Stimulated activated CD4-positive, alpha-beta T cell treated with anti-CD3 and anti-CD28 coated beads, Interleukin-15, amount 100 ng/mL, for 24 hours (primary cell): Measurements from ENCODE around the gene IGF2BP1.
"Not testable (repeated sequence)": the region's sequence is repeated elsewhere in the genome, so short reads cannot be mapped to it uniquely, and the experiment has no call there.

Source experiments
- DNase-seq: peaks from one replicate; pipeline ENCODE4 v3.0.0-alpha.2; 2020

The IGF2BP1 gene

GRCh38 chr17:48996722-48997102 is 473 bp upstream of the IGF2BP1 start:
- DNase-seq = no peak

GRCh38 chr17:48997827-48998586 is 822 bp downstream of the IGF2BP1 start:
- peak; percentile 16 for DNase-seq

GRCh38 chr17:48998587-48999440 is 1.6 kb downstream of the IGF2BP1 start:
- DNase-seq = no peak

GRCh38 chr17:49000943-49001342 is 3.8 kb downstream of the IGF2BP1 start:
- no peak for DNase-seq

- no peak for DNase-seq
These were observed 4.5 kb downstream of the IGF2BP1 start for GRCh38 chr17:49001671-49002070.

- DNase-seq = no peak
These were observed 5.1 kb downstream of the IGF2BP1 start for GRCh38 chr17:49002331-49002730.

- DNase-seq = no peak
These were observed 5.6 kb downstream of the IGF2BP1 start for GRCh38 chr17:49002766-49003165.

GRCh38 chr17:49003557-49004511 is 6.6 kb downstream of the IGF2BP1 start:
- DNase-seq = peak; percentile 25

GRCh38 chr17:49005140-49005539 is 8.0 kb downstream of the IGF2BP1 start:
- no peak for DNase-seq

- not testable (repeated sequence) for DNase-seq
These were observed 11.7 kb downstream of the IGF2BP1 start for GRCh38 chr17:49008908-49009307.

- DNase-seq = no peak
These were observed 15.6 kb downstream of the IGF2BP1 start for GRCh38 chr17:49012769-49013255.

- DNase-seq = no peak
These were observed 16.4 kb downstream of the IGF2BP1 start for GRCh38 chr17:49013311-49014213.

GRCh38 chr17:49015179-49015923 is 18.2 kb downstream of the IGF2BP1 start:
- DNase-seq = no peak

GRCh38 chr17:49015924-49016774 is 19.0 kb downstream of the IGF2BP1 start:
- no peak for DNase-seq

GRCh38 chr17:49016775-49017463 is 19.7 kb downstream of the IGF2BP1 start:
- no peak for DNase-seq

- DNase-seq = no peak
These were observed 21.0 kb downstream of the IGF2BP1 start for GRCh38 chr17:49018116-49018612.

- DNase-seq = no peak
These were observed 21.6 kb downstream of the IGF2BP1 start for GRCh38 chr17:49018748-49019147.

- DNase-seq = no peak
These were observed 23.4 kb downstream of the IGF2BP1 start for GRCh38 chr17:49020609-49021008.
